Measurements from ENCODE around the gene AHDC1.

GRCh38 chr1:27568300-27569087 is 35.5 kb downstream of the AHDC1 start:
- TF ChIP-seq MYNN (tag by site-specific recombination; IDR thresholded peaks at IDR 0.05; ENCODE audit: borderline replicate concordance) (no peak), ZNF169 (tag by site-specific recombination; IDR thresholded peaks at IDR 0.05) (no peak)
